Nucleus accumbens (tissue), 56 donors: ENCODE measurements around the gene USP25.

Experiments used
- DNase-seq, 56 donors: peaks; one replicate each; lab custom pipeline; 2025; lab: John Stamatoyannopoulos, UW

USP25 gene

GRCh38 chr21:15804247-15805005 lies 74.6 kb downstream of the USP25 start:
- DNase-seq: peak in 36 of 56 donors; percentile 1 to 73 (median 20)

- DNase-seq: no peak
Measured at GRCh38 chr21:15809065-15809464, 79.3 kb downstream of the USP25 start.

GRCh38 chr21:15809818-15810217 lies 80.0 kb downstream of the USP25 start:
- no peak for DNase-seq

GRCh38 chr21:15815285-15815684 lies 85.5 kb downstream of the USP25 start:
- no peak for DNase-seq

- no peak for DNase-seq
Measured at GRCh38 chr21:15820327-15820726, 90.5 kb downstream of the USP25 start.

GRCh38 chr21:15820852-15821379 lies 91.1 kb downstream of the USP25 start:
- no peak for DNase-seq

GRCh38 chr21:15823486-15824150 lies 93.8 kb downstream of the USP25 start:
- no peak for DNase-seq

GRCh38 chr21:15825700-15826099 lies 95.9 kb downstream of the USP25 start:
- DNase-seq: no peak

GRCh38 chr21:15826147-15826780 lies 96.5 kb downstream of the USP25 start:
- no peak for DNase-seq

- DNase-seq: no peak
Measured at GRCh38 chr21:15826908-15827601, 97.3 kb downstream of the USP25 start.

- no peak for DNase-seq
Measured at GRCh38 chr21:15831497-15831896, 101.7 kb downstream of the USP25 start.

- no peak for DNase-seq
Measured at GRCh38 chr21:15837645-15838044, 107.9 kb downstream of the USP25 start.

- no peak for DNase-seq
Measured at GRCh38 chr21:15839026-15839425, 109.2 kb downstream of the USP25 start.

GRCh38 chr21:15839601-15840000 lies 109.8 kb downstream of the USP25 start:
- DNase-seq: no peak

- no peak for DNase-seq
Measured at GRCh38 chr21:15840406-15840805, 110.6 kb downstream of the USP25 start.

- DNase-seq: no peak
Measured at GRCh38 chr21:15841856-15842564, 112.2 kb downstream of the USP25 start.

- DNase-seq: no peak
Measured at GRCh38 chr21:15842565-15842880, 112.7 kb downstream of the USP25 start.

- DNase-seq: no peak
Measured at GRCh38 chr21:15843766-15844165, 114.0 kb downstream of the USP25 start.

GRCh38 chr21:15848634-15849560 lies 119.1 kb downstream of the USP25 start:
- peak in 5 of 56 donors; percentile 5 to 46 (median 20) for DNase-seq
